HG03342 (cell line): ENCODE results near the gene GOLGB1.
"Not testable (repeated sequence)": the region's sequence is repeated elsewhere in the genome, so short reads cannot be mapped to it uniquely, and the experiment has no call there.

Source experiments
- ATAC-seq: cut with Tn5 transposase; IDR thresholded peaks from one replicate; pipeline ENCODE4 v1.9.1; 2021; ENCODE audit warnings: mild to moderate bottlenecking, moderate library complexity; ENCODE audit not compliant: unreplicated experiment

GOLGB1 gene

GRCh38 chr3:121690777-121691405, 58.6 kb downstream of the GOLGB1 start:
- peak; percentile 63 for ATAC-seq

DNA sequence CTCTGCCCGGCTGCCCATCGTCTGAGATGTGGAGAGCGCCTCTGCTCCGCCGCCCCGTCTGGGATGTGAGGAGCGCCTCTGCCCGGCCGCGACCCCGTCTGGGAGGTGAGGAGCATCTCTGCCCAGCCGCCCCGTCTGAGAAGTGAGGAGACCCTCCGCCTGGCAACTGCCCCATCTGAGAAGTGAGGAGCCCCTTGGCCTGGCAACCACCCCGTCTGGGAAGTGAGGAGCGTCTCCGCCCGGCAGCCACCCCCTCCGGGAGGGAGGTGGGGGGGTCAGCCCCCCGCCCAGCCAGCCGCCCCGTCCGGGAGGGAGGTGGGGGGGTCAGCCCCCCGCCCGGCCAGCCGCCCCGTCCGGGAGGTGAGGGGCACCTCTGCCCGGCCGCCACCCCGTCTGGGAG, 60.8 kb downstream of the GOLGB1 start:
- not testable (repeated sequence) for ATAC-seq

GRCh38 chr3:121681792-121682191, 67.7 kb downstream of the GOLGB1 start:
- no peak for ATAC-seq

GRCh38 chr3:121677141-121677540, 72.4 kb downstream of the GOLGB1 start:
- no peak for ATAC-seq

GRCh38 chr3:121670676-121671075, 78.9 kb downstream of the GOLGB1 start:
- no peak for ATAC-seq

DNA sequence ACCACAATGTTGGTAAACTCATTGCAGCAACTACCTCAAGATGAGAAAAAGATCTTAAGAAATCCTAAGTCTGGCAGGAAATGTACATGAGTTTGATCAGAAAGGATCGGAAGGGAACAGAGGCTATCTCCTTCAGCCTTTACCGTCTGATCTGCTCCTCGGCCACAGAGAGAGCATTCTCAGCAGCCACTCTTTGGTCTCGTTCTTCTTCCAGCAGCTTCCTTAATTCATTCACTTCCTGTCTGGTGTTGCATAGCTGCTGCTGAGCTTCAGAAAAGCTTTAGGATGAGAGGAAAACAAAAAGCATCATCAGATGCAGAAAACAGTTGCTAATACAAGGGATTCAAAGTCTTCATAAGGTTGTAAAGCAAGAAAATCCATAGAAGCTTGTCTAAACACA, 82.2 kb downstream of the GOLGB1 start:
- ATAC-seq, result no peak

- no peak for ATAC-seq
Measured at GRCh38 chr3:121665488-121665887, 84.1 kb downstream of the GOLGB1 start.

DNA sequence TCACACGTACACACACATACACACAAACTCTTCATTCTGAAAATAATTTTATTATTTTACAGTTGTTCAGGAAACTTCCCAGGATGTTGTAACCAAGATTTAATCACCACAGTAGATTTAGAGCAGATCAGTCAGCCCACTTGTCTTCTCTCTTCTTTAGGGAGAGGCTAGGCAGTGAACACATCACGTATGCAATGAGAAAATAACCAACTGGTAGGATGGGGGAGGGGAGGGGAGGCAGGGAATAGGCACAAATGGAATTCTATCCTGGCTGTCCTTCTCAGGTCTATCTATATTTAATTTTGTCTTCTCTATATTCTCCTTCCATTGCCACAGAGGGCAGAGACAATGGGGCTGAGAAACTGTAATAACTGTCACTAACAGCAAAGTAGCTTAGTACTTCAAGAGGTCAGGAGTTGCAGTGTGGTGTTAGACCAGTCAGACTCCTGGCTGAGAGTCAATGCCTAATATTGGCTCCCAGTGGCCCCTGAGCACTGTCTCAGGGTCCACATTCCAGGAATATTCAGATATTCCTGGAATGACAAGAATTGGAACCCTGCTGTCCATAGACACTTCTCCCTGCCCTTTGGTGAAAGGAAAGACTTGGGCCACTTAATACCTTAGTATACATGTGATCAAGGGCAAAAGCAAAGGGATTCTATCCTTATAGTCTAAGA, 86.2 kb downstream of the GOLGB1 start:
- ATAC-seq, result no peak

DNA sequence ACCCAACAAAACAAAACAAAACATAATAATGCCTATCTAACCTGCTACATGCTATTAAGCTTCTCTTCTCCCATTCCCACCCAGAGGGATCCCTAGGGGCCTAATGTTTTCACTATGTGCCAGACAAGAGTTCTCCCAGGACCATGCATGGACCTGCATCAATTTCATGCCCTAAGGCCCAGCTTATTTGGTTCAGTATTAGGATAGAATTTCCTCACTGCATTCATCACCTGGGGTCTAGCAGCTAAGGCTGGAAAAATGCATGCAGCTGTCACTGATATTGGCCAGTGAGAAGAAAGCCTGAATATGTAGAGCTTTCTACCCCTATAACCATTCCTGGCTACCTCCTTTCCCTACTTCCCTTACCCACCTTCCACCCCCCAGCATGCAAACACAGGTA, 86.8 kb downstream of the GOLGB1 start:
- no peak for ATAC-seq

- no peak for ATAC-seq
Measured at GRCh38 chr3:121661376-121661775, 88.2 kb downstream of the GOLGB1 start.

GRCh38 chr3:121660356-121661171, 89.0 kb downstream of the GOLGB1 start, which contains the start of gene HCLS1:
HCLS1 (minus strand) TSS chr3:121660903; CDS start chr3:121658347, 2,556 bp downstream.
- ATAC-seq, result peak; percentile 83

DNA sequence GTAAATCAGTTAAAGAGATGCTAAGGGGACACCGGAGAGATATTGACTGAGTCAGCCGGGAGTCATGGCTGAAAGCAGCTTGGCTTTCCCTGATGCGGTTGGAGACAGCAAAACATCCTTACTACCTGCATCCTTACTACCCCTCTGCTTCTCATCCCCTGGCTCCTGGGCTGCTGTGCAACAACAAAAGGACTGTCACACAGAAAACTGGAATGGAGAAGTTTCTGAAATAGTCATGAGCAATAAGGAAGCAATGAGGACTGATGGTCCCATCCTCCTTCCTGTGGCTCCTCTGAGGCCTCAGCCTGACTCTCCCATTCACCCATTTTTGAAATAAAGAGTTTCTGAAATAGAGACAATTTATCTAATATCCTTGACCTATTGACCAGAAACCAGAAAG, 90.0 kb downstream of the GOLGB1 start:
- no peak for ATAC-seq

DNA sequence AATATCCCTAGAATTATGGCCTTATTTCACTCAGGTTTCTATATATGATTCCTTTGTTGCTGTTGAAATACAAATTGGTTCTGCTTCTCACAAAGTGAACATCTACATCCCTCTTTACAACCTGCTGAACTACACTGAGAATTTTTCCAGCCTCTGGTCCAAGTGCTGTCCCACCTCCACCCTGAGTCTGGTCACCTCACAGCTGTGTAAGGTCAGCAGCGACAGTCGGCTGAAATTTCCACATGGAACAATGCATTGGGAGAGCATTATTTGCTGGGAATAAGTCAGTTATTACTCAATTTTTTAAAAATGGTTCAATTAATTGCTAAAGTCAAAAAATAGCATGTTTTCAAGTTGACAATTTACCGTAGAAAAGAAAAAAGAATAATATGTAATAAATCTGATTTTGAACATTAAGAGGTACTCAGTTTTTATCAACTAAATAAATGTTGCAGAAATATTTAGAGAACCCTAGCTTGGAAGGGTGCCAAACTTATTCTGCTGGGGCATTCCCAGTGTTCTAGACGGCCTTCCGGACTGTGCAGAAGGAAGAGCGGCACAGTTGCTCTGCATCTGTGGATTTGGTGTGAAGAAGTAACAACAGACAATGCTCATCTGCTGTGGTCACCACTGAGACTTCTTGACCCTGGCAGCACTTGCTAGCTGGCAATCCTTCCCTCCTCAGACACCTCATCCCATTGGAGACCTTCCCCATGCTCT, 90.7 kb downstream of the GOLGB1 start:
- no peak for ATAC-seq

- ATAC-seq, result peak; percentile 77
Measured at GRCh38 chr3:121654493-121655385, 94.8 kb downstream of the GOLGB1 start.

DNA sequence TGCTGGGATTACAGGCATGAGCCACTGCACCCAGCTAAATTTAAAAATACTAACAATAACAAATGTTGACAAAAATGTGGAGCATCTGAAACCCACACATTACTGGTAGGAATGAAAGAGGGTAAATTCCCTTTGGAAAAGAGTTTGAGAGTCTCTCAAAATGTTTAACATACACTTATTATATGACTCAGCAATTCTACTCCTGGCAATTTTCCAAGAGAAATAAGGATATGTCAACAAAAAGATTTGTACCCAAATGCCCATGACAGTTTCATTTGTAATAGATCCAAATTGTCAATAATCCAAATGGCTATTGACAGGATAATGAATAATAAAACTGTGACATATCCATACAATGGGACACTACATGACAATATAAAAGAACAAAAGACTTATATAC, 97.9 kb downstream of the GOLGB1 start:
- no peak for ATAC-seq

DNA sequence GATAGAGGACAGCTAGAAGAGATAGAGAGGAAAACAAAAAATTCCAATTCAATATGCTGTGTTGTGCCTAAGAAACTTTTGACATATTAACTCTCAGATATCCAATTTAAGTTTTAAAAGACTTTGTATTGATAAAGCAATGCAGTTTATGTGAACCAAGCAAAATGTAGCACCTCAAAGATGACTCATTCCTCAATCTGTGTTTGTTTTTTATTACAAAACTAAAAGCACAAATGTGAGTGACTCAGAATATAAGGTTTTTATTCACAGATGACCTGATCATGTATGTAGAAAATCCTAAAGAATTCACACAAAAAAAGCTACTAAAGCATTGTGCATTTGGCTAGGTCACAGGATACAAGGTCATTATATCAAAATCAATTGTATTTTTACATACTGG, 99.9 kb downstream of the GOLGB1 start:
- no peak for ATAC-seq

DNA sequence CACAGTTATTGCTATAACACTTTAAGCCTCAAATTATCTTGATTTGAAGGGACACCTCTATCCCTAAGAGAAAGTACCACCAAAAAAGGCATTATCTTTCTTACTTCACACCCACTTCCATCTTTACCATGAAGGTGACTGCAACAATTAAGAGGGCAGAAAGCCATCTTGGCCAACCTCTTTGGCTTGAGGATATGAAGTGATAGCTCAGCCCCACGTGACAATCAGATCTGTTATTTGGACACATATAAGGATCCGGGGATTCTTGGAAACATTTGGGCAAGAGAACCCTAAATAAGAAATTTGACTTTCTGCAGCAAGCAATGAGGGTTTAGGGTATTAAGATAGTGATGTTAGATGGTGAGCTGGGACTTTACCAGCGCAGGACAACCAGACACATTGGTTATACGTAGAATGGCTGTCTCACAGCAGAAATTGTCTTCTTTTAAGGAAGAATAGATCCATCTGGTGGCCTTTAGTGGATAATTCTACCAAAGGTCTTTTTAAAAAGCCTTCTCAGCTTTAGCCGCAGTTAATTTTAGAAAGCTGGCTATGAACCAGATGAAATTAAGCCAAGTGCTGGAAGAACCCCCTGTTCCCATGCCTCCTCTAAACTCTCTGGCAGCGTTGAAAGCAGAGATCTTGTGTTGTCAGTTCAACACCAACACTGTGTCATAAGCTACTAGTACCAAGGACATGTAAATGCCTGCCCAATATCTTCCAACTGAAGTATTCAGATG, 101.2 kb downstream of the GOLGB1 start:
- no peak for ATAC-seq

GRCh38 chr3:121645054-121645453, 104.5 kb downstream of the GOLGB1 start:
- ATAC-seq, result no peak

GRCh38 chr3:121642601-121643314, 106.8 kb downstream of the GOLGB1 start:
- no peak for ATAC-seq
